ENCODE results near the gene EYA2. TPM values are rescaled to one million over a fixed set of nuclear protein-coding genes. Genes with fewer than 3 reads are reported as not detected.

Gene EYA2
- total and polyA plus RNA-seq, 2 experiments from 2014 or later, result 1.4 to 2.0 TPM

GRCh38 chr20:47235853-47236638 lies 341.4 kb downstream of the EYA2 start:
- H3K27ac ChIP-seq, result no peak overlapping the region
- H3K4me1 ChIP-seq (ENCODE audit: insufficient read depth), result peaks cover 4% of the 10 kb centered on the region
- H3K36me3 ChIP-seq (replicated peaks; ENCODE audit: insufficient read depth, low read depth), result no peaks in the 10 kb centered on the region
- H3K9me2 ChIP-seq (replicated peaks; ENCODE audit: insufficient read depth), result no peaks in the 10 kb centered on the region
- no peak for DNase-seq (ENCODE audit: low spot score)
- peaks cover 25% of the 10 kb centered on the region for H3K79me2 ChIP-seq
- H2AFZ ChIP-seq, result no peak overlapping the region
- WGBS (ENCODE audit: low lambda C conversion rate, missing lambda C conversion rate), result 94% methylated on average over 14 of the region's 14 CpGs
- H3K4me3 ChIP-seq, result no peak overlapping the region
- no peaks in the 10 kb centered on the region for H3K27me3 ChIP-seq
- H4K20me1 ChIP-seq (ENCODE audit: insufficient read depth, poor library complexity, severe bottlenecking), result peaks cover 4% of the 10 kb centered on the region
- no peak overlapping the region for H3K4me2 ChIP-seq
- H3K9me3 ChIP-seq (ENCODE audit: low read depth), result no peaks in the 10 kb centered on the region
- TF ChIP-seq CTCF (IDR thresholded peaks at IDR 0.05; ENCODE audit: poor library complexity) (no peak), EZH2phosphoT487 (IDR thresholded peaks at IDR 0.05; ENCODE audit: low read depth, severe bottlenecking, unreplicated experiment) (no peak), EZH2 (IDR thresholded peaks at IDR 0.05; ENCODE audit: borderline replicate concordance) (no peak)

- Histone ChIP-seq H3K9me2 (replicated peaks; ENCODE audit: insufficient read depth) (no peaks in the 10 kb centered on the region), H3K27ac (no peak overlapping the region), H3K4me2 (no peak overlapping the region), H3K27me3 (no peaks in the 10 kb centered on the region), H3K4me3 (no peak overlapping the region), H3K4me1 (ENCODE audit: insufficient read depth) (peaks cover 4% of the 10 kb centered on the region), H2AFZ (no peak overlapping the region), H3K9me3 (ENCODE audit: low read depth) (no peaks in the 10 kb centered on the region), H3K36me3 (replicated peaks; ENCODE audit: insufficient read depth, low read depth) (no peaks in the 10 kb centered on the region), H3K79me2 (peaks cover 22% of the 10 kb centered on the region), H4K20me1 (ENCODE audit: insufficient read depth, poor library complexity, severe bottlenecking) (peaks cover 4% of the 10 kb centered on the region)
- TF ChIP-seq EZH2phosphoT487 (IDR thresholded peaks at IDR 0.05; ENCODE audit: low read depth, severe bottlenecking, unreplicated experiment), result no peak
- TF ChIP-seq EZH2 (IDR thresholded peaks at IDR 0.05; ENCODE audit: borderline replicate concordance), result no peak
- TF ChIP-seq CTCF (IDR thresholded peaks at IDR 0.05; ENCODE audit: poor library complexity), result no peak
- WGBS (ENCODE audit: low lambda C conversion rate, missing lambda C conversion rate), result 75% methylated on average over 1 of the region's 1 CpG
- no peak for DNase-seq (ENCODE audit: low spot score)
These were observed 341.9 kb downstream of the EYA2 start for GRCh38 chr20:47236639-47236900.

GRCh38 chr20:47237715-47238114 lies 343.1 kb downstream of the EYA2 start:
- Histone ChIP-seq H3K36me3 (replicated peaks; ENCODE audit: insufficient read depth, low read depth) (no peaks in the 10 kb centered on the region), H4K20me1 (ENCODE audit: insufficient read depth, poor library complexity, severe bottlenecking) (peaks cover 4% of the 10 kb centered on the region), H3K4me2 (no peak overlapping the region), H3K4me1 (ENCODE audit: insufficient read depth) (peaks cover 8% of the 10 kb centered on the region), H3K9me2 (replicated peaks; ENCODE audit: insufficient read depth) (no peaks in the 10 kb centered on the region), H3K9me3 (ENCODE audit: low read depth) (no peaks in the 10 kb centered on the region), H3K27me3 (no peaks in the 10 kb centered on the region), H3K4me3 (no peak overlapping the region), H3K79me2 (peaks cover 17% of the 10 kb centered on the region), H2AFZ (no peak overlapping the region), H3K27ac (no peak overlapping the region)
- DNase-seq (ENCODE audit: low spot score), result no peak
- WGBS (ENCODE audit: low lambda C conversion rate, missing lambda C conversion rate), result 98% methylated on average over 4 of the region's 4 CpGs
- TF ChIP-seq CTCF (IDR thresholded peaks at IDR 0.05; ENCODE audit: poor library complexity) (no peak), EZH2phosphoT487 (IDR thresholded peaks at IDR 0.05; ENCODE audit: low read depth, severe bottlenecking, unreplicated experiment) (no peak), EZH2 (IDR thresholded peaks at IDR 0.05; ENCODE audit: borderline replicate concordance) (no peak)

Small RNA genes within 50 kb of the gene (microRNA-seq; reads per million reads assigned to microRNA genes)
- 5.8 reads per million, percentile 13 among the genes with 10 or more reads in this experiment for gene MIR3616

Small RNA genes within 50 kb of the gene (small RNA-seq; reads per million reads assigned to genes)
- not detected for gene MIR3616

Other genes with a start within 250 kb of the EYA2 start
- gene SLC13A3, start 243.4 kb upstream of the EYA2 start, total RNA-seq, result 1.8 and 2.4 TPM in 2 replicates
- gene SLC13A3, start 243.4 kb upstream of the EYA2 start, polyA plus RNA-seq, result 6.7 and 9.4 TPM in 2 replicates
- 19.6 and 22.7 TPM in 2 replicates for gene TP53RK, start 205.4 kb upstream of the EYA2 start, total RNA-seq
- gene TP53RK, start 205.4 kb upstream of the EYA2 start, polyA plus RNA-seq, result 19.8 and 21.4 TPM in 2 replicates
- gene SLC2A10, start 185.2 kb upstream of the EYA2 start, total RNA-seq, result 23.7 and 37.2 TPM in 2 replicates
- 23.4 and 28.2 TPM in 2 replicates for gene SLC2A10, start 185.2 kb upstream of the EYA2 start, polyA plus RNA-seq

All from hepatocyte (in vitro differentiated cells).